ENCODE data around the gene ANKH.
"Not testable (repeated sequence)": the region's sequence is repeated elsewhere in the genome, so short reads cannot be mapped to it uniquely, and the experiment has no call there.

Gene ANKH

GRCh38 chr5:14871214-14872069 lies at the start of gene ANKH:
ANKH (minus strand) TSS chr5:14871778; CDS start chr5:14871447, 331 bp downstream.
- DNase-seq (ENCODE audit: low spot score), result peak; percentile 64

GRCh38 chr5:14920121-14920520 lies 48.5 kb upstream of the ANKH start:
- DNase-seq (ENCODE audit: low spot score), result no peak

DNA sequence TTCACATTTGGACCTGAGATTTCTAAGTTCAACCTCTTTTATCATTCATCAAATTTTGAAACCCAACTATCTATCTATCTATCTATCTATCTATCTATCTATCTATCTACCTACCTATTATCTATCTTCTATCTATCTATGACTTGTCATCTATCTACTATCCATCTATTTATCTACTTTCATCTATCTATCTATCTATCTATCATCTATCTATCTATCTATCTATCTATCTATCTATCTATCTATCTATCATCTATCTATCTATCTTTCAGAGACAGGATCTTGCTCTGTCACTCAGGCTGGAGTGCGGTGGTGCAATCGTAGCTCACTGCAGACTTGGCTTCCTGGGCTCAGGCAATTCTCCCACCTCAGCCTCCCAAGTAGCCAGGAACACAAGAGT lies 47.5 kb upstream of the ANKH start:
- not testable (repeated sequence) for DNase-seq (ENCODE audit: low spot score)

DNA sequence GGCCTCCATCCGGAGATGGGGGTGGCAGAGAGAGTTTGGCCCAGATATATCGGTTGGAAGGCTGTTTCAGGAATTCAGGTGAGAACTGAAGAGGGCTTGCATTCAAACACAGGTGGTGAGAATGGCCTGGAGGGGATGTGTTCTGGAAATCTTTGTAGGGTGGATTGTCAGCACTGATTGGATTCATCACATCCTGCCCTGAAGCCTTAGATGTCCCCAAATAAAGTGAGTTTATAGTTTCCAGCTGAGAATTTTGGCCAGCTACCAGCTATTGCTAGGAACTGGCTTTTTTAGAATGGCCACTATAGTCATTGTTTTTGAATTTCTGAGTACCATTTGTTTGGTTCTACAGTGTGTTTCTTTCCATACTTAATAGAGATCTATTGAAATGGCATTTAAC lies 46.1 kb upstream of the ANKH start:
- DNase-seq (ENCODE audit: low spot score), result no peak

- no peak for DNase-seq (ENCODE audit: low spot score)
Observed at GRCh38 chr5:14915291-14915952, 43.8 kb upstream of the ANKH start.

DNA sequence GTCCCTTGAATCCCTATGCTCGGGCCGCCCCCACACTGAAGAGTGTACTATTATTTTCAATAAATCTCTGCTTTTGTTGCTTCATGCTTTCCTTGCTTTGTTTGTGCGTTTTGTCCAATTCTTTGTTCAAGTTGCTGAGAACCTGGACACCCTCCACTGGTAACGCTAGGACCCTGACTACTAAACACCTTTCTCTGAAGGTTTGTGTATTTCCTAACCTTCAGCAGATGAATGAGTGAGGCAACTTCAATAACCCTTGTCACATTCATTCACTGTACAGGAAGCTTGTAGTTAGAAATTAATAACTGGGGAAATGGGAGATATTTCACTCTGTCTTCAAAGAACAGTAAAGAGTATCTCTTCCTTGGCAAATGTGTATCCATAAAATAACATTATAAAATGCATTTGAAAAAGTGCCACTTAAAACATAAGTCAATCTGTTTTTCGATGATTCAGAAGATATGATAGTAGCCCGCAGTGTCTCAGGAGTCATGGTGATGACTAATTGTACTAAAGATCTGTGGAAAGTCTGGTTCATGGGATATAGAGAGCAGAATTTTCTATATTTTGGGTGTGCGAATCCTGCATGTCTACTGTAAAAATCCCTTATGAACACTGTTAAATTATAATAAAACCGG lies 43.2 kb upstream of the ANKH start:
- DNase-seq (ENCODE audit: low spot score), result no peak

DNA sequence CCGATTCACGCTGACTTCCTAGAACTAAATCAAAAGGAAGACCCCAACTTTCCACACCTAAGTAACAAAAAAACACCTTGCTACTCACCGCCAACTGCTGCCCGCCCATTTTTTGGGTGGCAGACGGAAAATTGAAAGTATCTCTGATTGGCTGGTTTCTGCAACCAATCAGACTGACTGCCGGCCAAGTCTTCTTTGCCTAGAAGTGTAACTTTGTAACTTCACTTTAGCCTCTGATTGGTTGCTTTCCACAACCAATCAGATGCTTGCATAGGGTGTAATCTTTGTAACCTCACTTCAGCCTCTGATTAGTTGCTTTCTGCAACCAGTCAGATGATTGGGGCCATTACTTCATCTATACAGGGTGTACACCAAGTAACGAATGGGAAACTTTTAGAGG lies 42.6 kb upstream of the ANKH start:
- DNase-seq (ENCODE audit: low spot score), result no peak

DNA sequence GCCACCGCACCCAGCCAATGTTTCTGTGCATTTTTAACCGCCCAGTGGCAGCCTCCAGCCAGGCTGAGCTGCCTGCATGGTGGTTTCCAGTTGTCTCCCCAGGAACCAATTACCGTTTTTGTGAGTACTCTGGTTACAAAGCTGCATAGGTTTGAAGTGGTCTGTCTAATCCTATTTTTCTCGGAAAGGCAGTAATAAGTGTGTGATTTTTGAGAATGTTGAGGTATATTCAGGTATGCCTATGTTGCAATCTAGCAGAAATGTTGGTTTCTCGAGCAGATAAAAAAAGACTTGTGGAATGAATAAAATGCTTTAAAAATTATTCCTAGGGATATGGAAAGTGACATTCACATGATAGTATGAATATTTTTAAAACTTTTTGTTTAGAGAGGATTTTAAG lies 41.5 kb upstream of the ANKH start:
- no peak for DNase-seq (ENCODE audit: low spot score)

GRCh38 chr5:14912206-14912605 lies 40.6 kb upstream of the ANKH start:
- no peak for DNase-seq (ENCODE audit: low spot score)

- no peak for DNase-seq (ENCODE audit: low spot score)
Observed at GRCh38 chr5:14909369-14909768, 37.8 kb upstream of the ANKH start.

- DNase-seq (ENCODE audit: low spot score), result no peak
Observed at GRCh38 chr5:14908172-14908571, 36.6 kb upstream of the ANKH start.

DNA sequence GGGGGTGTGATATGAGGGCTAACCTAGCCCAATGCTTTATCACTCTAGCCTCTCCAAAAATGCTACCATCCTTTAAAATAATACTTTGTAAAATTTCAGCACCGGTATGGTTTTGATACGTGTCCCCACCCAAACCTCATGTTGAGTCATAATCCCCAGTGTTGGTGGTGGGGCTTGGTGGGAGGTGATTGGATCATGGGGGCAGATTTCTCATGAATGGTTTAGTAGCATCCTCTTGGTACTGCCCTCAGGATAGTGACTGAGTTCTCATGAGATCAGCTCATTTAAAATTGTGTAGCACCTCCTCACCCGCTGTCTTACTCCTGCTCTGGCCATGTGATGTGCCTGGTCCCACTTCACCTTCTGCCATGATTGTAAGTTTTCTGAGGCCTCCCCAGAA lies 35.0 kb upstream of the ANKH start:
- DNase-seq (ENCODE audit: low spot score), result no peak

DNA sequence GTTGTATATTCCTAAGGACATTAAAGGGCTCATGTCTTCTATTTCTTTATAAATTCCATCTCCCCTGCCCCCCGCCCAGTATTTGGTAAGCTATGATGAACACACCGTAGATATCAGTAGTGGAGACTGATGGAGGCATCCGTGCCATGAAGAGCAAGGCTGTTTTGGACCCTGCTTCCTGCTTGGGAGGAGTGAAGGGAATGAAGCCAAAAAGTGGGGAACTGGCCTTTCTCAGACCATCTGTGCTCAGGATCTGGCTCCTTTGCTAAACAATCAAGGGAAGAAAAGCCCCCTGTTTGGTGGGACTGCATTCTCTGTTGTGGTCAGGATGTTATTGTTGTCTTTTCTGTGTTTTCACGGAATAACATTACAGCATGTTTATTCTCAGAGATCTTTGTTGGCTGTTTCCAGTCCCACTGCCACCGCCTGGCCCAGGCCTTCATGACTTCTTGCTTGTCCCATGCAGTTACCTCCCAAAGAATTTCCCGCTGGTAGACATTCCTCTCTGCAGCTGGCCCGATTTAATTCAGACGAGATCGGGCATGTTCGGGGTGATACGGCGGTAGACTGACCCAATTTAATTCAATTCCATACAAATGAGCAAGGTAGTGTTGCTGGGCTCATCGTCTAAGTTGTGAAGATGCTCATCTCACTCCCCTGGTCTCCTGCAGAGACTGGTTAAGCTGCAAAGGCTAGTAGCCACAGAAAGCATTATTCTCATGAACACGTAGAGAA lies 31.4 kb upstream of the ANKH start:
- no peak for DNase-seq (ENCODE audit: low spot score)

DNA sequence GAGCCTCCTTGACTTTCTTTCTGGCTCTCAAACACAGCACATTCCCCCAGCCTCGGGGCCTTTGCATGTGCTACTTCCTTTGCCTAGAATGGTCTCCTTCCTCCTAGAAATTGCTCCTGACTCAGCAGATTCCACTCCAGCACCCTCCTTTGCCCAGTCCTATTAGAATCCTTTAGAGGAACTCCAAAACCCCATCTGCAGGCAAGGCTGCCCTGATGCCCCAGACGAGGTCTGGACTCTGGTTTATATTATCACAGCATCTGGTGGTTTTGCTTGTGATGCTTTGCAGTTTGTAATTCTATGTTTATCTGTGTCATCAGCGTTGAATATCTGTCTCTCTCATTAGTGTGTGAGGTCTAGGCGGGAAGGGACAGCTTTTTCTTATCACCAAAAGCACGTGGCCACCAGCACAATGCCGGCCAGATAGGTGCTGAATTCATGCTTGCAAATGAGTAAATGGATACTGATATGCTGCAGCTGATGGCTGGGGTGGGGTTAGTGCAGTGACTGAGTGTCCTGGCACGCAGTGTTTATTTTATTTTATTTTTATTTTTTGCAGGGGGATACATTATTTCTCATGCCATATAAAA lies 30.0 kb upstream of the ANKH start:
- no peak for DNase-seq (ENCODE audit: low spot score)

DNA sequence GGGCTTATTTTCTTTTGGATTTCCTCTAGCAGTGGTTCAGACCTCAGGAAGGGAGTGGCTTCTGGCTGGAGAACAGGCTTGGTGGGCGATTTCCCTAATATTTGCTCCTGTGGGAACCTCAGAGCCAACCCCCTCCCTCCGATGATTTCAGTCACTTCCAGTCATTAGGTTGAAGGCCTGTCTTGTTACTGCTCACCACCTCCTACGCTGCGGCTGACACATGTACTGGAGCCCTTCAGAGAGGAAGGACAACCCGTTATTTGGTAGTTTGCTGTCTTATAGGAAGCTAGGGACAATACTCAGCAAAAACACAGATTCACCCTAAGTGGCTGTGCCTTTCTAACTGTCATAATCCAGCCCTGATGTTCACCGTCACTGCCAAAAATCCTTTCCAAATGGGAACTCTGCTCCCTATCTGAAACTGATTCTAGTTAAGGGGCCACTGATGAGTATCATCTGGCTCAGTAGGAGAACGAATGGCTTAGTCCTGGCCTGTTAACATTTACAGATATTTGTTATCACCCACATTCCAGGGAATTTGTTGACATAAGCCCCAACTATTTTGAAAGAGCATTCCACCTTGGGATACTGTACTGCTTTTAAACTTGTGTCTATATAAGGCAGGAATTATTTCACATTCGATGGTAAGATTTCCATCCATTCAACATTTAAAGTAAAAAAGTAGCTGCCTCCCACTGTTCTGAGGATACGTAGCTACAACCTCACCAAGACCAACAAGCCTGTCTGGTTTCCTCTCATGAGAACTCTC lies 29.3 kb upstream of the ANKH start:
- peak; percentile 20 for DNase-seq (ENCODE audit: low spot score)

GRCh38 chr5:14896131-14896530 lies 24.6 kb upstream of the ANKH start:
- DNase-seq (ENCODE audit: low spot score), result peak; percentile 17

GRCh38 chr5:14895301-14895700 lies 23.7 kb upstream of the ANKH start:
- DNase-seq (ENCODE audit: low spot score), result no peak

- no peak for DNase-seq (ENCODE audit: low spot score)
Observed at GRCh38 chr5:14894748-14895147, 23.2 kb upstream of the ANKH start.

DNA sequence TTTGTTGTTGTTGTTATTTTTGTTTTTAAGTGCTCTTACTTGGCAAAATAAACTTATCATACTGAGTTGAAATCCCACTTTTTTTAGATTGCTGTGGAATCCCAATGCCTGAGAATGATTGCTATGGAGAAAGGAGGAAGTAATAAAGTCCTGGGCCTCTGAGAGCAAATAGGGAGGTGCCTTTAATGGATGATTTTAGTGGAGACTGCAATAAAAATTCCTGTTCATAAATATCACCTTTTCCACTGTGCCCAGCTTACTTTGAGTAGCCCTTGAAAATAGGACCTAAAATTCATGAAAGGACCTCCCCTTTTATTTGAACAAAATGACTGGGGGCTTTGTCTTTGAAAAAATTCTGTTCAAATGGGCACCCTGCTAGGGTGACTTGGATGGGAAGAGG lies 21.8 kb upstream of the ANKH start:
- DNase-seq (ENCODE audit: low spot score), result peak; percentile 15

- DNase-seq (ENCODE audit: low spot score), result no peak
Observed at GRCh38 chr5:14890846-14891245, 19.3 kb upstream of the ANKH start.

- no peak for DNase-seq (ENCODE audit: low spot score)
Observed at GRCh38 chr5:14884062-14884612, 12.6 kb upstream of the ANKH start.

Data from HuH-7 (cell line).